GM21717 (cell line): ENCODE results near the gene PHF14.
"Not testable (repeated sequence)": the region's sequence is repeated elsewhere in the genome, so short reads cannot be mapped to it uniquely, and the experiment has no call there.

Experiments used
- ATAC-seq: cut with Tn5 transposase; IDR thresholded peaks from one replicate; pipeline ENCODE4 v1.9.1; 2021; ENCODE audit warnings: mild to moderate bottlenecking, moderate library complexity; ENCODE audit not compliant: unreplicated experiment

PHF14 gene

GRCh38 chr7:10973061-10973941, at the start of gene PHF14:
Gene PHF14 (plus strand): TSS chr7:10973872. CDS start chr7:10974324, 452 bp downstream.
- ATAC-seq = peak; percentile 98

- ATAC-seq = no peak
Measured at GRCh38 chr7:10924370-10924769, 49.3 kb upstream of the PHF14 start.

- ATAC-seq = not testable (repeated sequence)
Measured at GRCh38 chr7:10928203-10928602, 45.5 kb upstream of the PHF14 start.

- ATAC-seq = no peak
Measured at GRCh38 chr7:10930551-10930950, 43.1 kb upstream of the PHF14 start.

GRCh38 chr7:10931161-10931560, 42.5 kb upstream of the PHF14 start:
- ATAC-seq = no peak

- no peak for ATAC-seq
Measured at GRCh38 chr7:10934292-10934691, 39.4 kb upstream of the PHF14 start.

GRCh38 chr7:10939237-10939910, 34.3 kb upstream of the PHF14 start:
- ATAC-seq = peak; percentile 33

- peak; percentile 89 for ATAC-seq
Measured at GRCh38 chr7:10939911-10940703, 33.6 kb upstream of the PHF14 start.

- ATAC-seq = no peak
Measured at GRCh38 chr7:10940704-10941355, 32.8 kb upstream of the PHF14 start.

- no peak for ATAC-seq
Measured at GRCh38 chr7:10950494-10950893, 23.2 kb upstream of the PHF14 start.

GRCh38 chr7:10950974-10951578, 22.6 kb upstream of the PHF14 start:
- not testable (repeated sequence) for ATAC-seq

- no peak for ATAC-seq
Measured at GRCh38 chr7:10952588-10952987, 21.1 kb upstream of the PHF14 start.

- ATAC-seq = not testable (repeated sequence)
Measured at GRCh38 chr7:10953078-10953750, 20.5 kb upstream of the PHF14 start.

GRCh38 chr7:10956528-10956927, 17.1 kb upstream of the PHF14 start:
- no peak for ATAC-seq

GRCh38 chr7:10960242-10960641, 13.4 kb upstream of the PHF14 start:
- not testable (repeated sequence) for ATAC-seq

- not testable (repeated sequence) for ATAC-seq
Measured at GRCh38 chr7:10965016-10965415, 8.7 kb upstream of the PHF14 start.

GRCh38 chr7:10972174-10972573, 1.5 kb upstream of the PHF14 start:
- ATAC-seq = no peak

- ATAC-seq = peak; percentile 33
Measured at GRCh38 chr7:10973942-10974911, 555 bp downstream of the PHF14 start.

GRCh38 chr7:10977113-10977512, 3.4 kb downstream of the PHF14 start:
- no peak for ATAC-seq
